Activated CD4-positive, alpha-beta T cell treated with anti-CD3 and anti-CD28 coated beads for 4 hours (primary cell): ENCODE measurements around the gene FSTL4.

Source experiments
- DNase-seq, 2 donors: peaks; one replicate each; pipeline ENCODE4 v3.0.0-alpha.2; 2020

The FSTL4 gene

GRCh38 chr5:133278317-133278716 is 334.0 kb downstream of the FSTL4 start:
- DNase-seq: no peak

GRCh38 chr5:133277744-133278143 is 334.6 kb downstream of the FSTL4 start:
- no peak for DNase-seq

DNA sequence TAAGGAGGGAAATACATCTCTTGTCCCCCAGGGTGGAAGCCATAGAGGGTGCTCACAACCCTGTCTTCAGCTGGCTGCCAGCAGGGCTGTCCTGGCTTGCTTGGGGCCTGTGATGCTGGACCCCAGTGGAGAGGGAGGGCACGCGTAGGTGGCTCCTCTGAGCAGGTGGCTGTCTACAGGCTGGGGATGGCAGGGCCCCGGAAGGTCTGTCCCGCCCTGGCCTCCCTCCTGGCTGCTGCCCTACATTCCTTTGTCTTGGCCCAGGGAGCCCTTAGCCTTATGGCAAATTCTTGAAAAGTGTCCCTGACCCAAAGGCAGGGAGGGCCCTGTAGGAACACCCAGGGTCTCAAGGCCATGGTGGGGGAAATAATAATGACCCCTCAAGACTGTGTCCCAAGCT is 336.2 kb downstream of the FSTL4 start:
- DNase-seq: no peak

DNA sequence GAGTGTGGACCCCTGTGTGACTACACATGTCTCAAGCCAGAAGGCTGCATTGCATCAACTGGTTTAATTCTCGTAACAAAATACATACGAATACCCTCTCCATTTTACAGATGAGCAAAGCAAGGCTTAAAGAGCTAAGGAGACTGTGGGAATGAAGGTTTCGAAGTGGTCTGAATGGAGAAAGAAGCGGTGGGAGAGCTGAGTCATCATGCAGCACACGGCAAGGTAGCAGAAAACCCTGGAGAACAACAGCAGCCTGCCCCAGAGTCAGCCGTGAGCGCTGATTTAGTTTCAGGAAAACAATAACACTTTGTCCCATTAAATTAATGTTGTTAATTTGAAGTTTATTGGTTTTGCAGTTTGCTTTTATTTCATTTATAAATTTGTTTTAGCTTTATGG is 336.7 kb downstream of the FSTL4 start:
- DNase-seq: no peak

DNA sequence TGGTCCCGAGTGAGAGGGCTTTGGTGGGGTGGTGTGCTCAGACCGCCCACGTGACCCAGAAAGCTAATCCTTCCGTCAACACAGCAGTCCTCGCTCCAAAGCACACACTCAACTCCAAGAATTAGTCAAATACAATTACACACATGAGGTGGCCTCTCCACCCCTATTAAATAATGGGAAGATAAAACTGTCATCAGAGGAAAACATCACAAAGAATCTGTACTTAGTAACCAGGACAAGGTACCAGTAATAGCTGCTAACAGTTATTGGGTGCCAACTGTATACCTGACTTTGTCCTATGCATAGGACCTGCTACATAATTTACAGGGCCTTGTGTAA is 337.8 kb downstream of the FSTL4 start:
- no peak for DNase-seq

DNA sequence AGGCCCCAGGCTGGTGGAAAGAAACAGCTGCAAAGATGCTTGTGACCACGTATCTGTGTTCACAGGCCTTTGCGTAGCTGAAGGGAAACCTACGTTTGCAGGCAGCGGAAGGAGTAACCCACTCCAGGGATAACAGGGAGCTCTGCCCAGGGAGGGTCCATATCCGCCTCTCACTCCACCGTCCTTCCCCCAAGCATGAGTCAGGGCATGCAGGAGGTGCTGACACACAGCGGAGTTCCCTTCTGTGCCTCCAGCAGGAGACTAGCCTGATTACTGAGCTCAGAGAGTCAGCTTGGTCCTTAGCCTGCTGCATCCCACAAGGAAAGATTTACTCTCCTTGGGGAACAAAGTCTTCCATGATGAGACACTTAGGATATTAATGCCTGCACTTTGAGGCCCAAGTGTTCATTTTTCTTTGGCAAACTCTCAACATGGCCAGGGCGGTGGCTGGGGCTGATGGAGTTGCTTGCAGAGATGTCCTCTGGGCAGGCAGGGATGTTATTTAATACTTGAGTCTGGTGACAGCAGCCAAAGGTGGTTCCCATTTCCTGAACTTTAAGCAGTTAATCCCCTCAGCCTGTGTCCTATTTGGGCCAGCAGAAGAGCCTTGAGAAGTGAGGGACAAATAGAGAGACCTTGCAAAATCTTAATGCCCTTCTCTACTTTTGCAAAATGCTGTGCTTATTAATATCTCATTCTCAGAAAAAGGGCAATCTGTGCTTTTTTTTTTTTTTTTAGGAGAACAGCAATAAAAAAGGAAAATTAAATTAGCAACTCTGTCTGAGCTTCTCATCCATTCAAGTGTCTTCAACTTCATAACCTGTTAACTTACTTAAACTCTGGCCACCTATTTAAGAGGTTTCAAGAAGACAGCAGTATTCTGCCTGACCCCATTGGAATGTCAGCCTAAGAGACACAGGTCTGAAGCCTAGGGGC is 338.4 kb downstream of the FSTL4 start:
- DNase-seq: no peak

- DNase-seq: no peak
Measured at GRCh38 chr5:133272345-133272744, 340.0 kb downstream of the FSTL4 start.

GRCh38 chr5:133271606-133272005 is 340.7 kb downstream of the FSTL4 start:
- no peak for DNase-seq

GRCh38 chr5:133269691-133270090 is 342.6 kb downstream of the FSTL4 start:
- no peak for DNase-seq

- DNase-seq: no peak
Measured at GRCh38 chr5:133267601-133268000, 344.7 kb downstream of the FSTL4 start.

- no peak for DNase-seq
Measured at GRCh38 chr5:133266966-133267365, 345.4 kb downstream of the FSTL4 start.

DNA sequence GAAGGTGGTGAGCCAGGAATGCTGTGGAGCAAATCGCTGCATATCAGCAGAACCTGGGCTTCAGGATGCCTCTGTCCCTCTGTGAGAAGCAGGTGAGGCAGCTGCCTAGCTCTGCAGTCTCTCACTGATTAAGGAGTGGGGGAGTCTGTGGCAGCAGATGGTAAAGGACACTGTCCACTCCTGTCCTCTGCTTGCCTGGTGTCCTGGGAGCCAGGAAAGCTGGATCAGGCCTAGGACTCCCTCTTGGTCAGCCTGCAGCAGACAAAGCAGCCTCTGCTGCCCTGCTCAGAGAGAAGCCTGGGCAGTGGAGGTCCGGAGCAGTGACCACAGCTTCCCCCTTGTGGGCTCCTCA is 345.8 kb downstream of the FSTL4 start:
- no peak for DNase-seq

DNA sequence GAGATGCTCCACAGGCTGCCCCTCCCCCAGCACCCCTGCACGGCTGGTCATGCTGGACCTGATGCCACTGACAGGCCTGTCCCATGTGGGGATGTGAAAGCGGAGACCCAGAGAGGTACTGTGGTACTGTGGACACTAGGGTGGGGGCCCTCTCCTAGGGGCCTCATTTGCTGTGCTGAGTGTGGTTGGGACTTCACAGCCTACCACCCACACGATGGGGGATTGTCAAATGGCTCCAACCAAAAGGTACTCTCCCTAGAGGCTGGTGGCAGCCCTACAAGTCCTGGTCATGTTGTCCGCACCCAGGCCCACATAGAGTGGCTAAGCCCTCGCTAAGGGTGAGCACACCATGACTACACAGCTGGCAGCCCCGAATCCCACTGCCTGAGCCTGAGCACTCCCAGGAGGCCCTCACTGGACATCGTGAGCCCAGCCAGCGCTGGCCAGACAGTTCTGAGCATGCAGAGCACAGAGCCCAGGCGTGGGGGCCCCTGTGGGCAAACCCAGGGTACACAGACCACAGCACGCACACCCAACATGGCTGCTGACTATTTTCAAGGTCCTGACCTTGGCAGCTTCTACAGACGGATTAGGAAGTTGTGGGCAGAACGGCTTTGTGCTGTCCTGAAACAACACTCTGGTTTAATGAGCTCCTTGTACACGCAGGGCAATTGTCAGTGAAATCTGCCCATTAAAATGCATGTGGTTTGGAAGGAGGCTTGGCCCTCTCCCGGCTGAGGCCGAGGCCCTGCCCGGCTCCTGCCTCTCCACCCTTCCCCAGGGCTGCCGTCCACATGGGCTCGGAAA is 346.4 kb downstream of the FSTL4 start:
- no peak for DNase-seq

GRCh38 chr5:133265257-133265656 is 347.1 kb downstream of the FSTL4 start:
- DNase-seq: no peak

DNA sequence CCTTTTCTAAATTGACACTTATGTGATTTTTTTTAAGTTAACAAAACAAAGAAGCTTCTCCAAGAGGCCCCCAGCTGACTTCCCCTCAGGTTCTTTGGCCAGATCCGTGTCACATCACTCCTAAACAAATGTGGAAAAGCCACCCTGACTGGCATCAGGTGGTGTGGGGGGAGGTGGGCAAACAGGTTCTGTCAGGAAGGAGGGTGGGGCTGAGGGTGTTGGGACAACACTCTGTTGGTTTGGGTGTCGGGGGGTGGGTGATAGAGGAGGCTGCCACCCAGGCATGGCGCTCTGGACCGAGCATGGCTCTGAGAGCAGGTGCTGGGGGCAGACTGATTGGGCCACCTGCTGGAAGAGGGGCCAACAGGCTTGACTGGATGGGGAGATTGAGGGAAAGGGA is 349.7 kb downstream of the FSTL4 start:
- no peak for DNase-seq

DNA sequence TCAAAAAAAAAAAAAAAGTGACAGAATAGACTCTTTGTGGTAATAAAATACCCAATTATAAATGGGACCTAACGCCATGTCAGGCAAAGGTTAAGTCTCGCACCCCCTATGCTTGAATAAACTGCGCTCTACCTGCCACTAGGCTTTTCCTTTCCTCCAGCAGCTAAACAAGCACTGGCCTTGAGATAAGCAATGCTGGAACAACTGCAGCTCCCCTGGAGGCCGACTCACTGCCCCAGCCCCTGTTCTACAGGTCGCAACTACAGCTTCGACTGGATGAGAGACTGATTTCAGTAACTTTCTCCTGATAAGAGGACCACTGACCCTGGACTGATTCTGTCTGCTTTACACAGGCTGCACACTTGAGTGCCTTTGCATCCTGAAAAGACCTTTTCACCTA is 350.3 kb downstream of the FSTL4 start:
- DNase-seq: no peak

- no peak for DNase-seq
Measured at GRCh38 chr5:133260715-133261114, 351.6 kb downstream of the FSTL4 start.

DNA sequence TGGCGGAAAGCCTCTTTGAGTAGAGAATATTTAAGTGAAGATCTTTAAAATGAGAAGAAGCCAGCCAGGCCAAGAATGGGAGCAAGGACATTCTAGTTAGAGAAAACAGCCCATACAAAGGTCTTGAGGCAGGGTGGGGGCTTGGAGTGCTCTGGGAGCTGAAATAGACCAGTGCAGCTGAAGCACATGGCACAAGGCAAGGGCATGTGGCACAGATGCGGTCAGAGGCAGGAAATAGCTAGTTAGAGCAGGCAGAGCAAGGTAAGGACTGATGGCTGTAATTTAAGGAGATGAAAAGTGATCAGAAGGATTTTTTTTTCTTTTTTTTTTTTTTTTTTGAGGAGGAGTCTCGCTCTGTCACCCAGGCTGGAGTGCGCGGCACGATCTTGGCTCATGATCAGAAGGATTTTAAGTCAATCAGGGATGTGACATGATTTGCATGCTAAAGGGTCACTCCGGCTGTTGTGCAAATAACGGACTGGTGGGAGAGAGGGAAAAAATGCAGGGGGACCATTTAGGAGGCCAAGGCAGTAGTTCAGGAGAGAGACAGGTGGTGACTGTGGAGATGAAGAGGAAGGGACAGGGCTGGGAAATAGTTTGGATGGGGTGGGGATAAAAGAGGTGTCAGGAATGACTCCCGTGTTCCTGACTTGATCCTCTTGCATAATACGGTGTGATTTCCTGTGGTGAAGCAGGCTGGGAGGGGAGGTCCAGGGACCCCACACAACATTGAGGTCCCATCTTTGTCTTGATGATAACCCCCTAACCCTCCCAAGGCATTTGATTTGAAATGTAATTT is 352.9 kb downstream of the FSTL4 start:
- DNase-seq: no peak

DNA sequence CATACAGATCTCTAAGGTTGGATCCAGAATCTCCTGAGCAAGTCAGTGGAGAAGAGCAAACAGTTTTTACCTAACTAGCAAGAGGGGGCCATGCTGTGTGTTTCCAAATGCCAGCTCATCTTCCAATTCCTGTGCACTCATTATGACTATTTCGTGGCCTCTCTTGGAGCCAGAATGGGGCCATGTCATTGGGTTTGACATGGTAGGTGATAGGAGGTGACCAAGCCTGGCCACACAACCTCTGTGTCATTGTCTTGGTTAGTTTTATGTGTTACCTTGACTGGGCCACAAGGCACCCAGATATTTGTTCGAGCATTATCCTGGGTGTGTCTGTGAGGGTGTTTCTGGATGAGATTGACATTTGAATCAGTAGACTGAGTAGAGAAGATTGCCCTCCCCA is 354.4 kb downstream of the FSTL4 start:
- DNase-seq: no peak

GRCh38 chr5:133256276-133256675 is 356.1 kb downstream of the FSTL4 start:
- no peak for DNase-seq

DNA sequence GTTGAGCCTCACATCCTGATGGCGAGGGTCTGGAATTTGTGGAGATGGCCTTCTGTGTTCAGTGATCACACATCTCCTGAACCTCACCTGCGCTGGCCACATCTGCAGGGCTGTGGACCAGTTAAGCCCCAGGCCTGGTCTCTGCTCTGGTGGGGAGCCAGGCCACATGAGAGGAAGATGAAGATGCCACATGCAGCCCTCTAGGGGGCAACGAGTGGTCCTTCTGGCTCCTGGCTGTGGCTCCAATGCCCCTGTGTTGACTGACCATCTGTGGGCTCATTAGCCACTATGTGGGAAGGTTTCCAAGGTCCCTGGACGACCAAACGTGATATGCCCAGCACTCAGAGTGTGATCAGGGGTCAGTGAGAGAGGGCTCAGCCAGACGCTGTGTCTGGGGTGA is 357.5 kb downstream of the FSTL4 start:
- DNase-seq: no peak

DNA sequence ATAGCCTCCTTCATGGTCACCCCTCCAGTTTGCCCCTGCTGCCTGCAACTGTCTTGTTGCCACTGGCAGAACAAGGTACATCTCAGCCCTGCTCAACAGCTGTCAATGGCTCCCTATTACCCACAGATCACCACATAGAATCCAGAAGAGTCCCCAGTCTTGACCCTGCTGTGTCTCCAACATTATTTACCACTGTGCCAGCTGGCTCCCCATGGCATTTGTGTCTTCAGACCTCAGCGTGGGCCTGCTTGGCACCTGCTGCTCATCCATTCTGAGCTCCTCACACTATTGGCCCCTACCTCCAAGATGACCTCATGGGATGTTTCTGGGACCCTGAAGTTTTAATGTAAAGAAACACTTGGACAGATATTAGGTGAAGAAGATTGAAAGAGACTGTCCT is 358.7 kb downstream of the FSTL4 start:
- DNase-seq: no peak

GRCh38 chr5:133253070-133253469 is 359.3 kb downstream of the FSTL4 start:
- DNase-seq: no peak

GRCh38 chr5:133252133-133252480 is 360.2 kb downstream of the FSTL4 start:
- DNase-seq: no peak
